ENCODE measurements around the gene ZNF569. TPM values are rescaled to one million over a fixed set of nuclear protein-coding genes. Genes with fewer than 3 reads are reported as not detected.
A peak's percentile ranks its signal among the peaks of the same experiment; 100 is the strongest.

Gene ZNF569
- polyA plus RNA-seq, 1 donor (not counting 4 experiments of a cell fraction or from before 2014, with no cell fraction given): 2.9 TPM

GRCh38 chr19:37484406-37485168 is 17.3 kb upstream of the ZNF569 start:
- peaks cover 0 to 8% of the 10 kb centered on the region in 2 experiments for H3K36me3 ChIP-seq (ENCODE audit: control insufficient read depth in 2 of 2, extremely low read depth in 1 of 2, insufficient read depth in 2 of 2, low read length in 2 of 2)

DNA sequence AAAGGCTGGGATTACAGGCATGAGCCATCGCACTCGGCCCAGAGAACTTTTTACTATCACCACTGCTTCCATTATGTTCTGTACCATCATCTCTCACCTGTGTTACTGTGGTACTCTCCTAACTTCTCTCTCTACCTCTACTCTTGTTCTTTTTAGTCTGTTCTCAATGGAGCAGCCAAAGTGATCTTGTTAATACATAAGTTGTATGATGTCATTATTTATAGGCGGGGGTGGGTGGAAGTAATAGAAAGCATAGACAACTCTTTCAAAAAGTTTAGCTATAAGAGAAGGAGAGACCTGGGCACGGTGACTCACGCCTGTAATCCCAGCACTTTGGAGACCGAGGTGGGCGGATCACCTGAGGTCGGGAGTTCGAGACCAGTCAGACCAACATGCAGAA is 4.9 kb upstream of the ZNF569 start:
- TF ChIP-seq EZH2 (IDR thresholded peaks at IDR 0.05; ENCODE audit: low read length): no peak
- TF ChIP-seq, protein P1, sequence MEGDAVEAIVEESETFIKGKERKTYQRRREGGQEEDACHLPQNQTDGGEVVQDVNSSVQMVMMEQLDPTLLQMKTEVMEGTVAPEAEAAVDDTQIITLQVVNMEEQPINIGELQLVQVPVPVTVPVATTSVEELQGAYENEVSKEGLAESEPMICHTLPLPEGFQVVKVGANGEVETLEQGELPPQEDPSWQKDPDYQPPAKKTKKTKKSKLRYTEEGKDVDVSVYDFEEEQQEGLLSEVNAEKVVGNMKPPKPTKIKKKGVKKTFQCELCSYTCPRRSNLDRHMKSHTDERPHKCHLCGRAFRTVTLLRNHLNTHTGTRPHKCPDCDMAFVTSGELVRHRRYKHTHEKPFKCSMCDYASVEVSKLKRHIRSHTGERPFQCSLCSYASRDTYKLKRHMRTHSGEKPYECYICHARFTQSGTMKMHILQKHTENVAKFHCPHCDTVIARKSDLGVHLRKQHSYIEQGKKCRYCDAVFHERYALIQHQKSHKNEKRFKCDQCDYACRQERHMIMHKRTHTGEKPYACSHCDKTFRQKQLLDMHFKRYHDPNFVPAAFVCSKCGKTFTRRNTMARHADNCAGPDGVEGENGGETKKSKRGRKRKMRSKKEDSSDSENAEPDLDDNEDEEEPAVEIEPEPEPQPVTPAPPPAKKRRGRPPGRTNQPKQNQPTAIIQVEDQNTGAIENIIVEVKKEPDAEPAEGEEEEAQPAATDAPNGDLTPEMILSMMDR (optimal IDR thresholded peaks at IDR 0.05 in 1 of 3, IDR thresholded peaks at IDR 0.05 in 1 of 3, conservative IDR thresholded peaks at IDR 0.05 in 1 of 3; ENCODE audit: extremely low read depth in 1 of 3, insufficient read depth in 2 of 3, low read length in 3 of 3): no peak
- Histone ChIP-seq H3K36me3 (ENCODE audit: control insufficient read depth in 2 of 2, extremely low read depth in 1 of 2, insufficient read depth in 2 of 2, low read length in 2 of 2) (peaks cover 0 to 10% of the 10 kb centered on the region in 2 experiments), H3K9me1 (ENCODE audit: control insufficient read depth, extremely low read depth, insufficient read depth, low read length) (no peaks in the 10 kb centered on the region), H3K4me2 (ENCODE audit: control insufficient read depth, extremely low read depth, insufficient read depth, low read depth, low read length) (no peak overlapping the region), H3K4me1 (ENCODE audit: control insufficient read depth, extremely low read depth, insufficient read depth, low read length) (peaks cover 6% of the 10 kb centered on the region), H3K9me3 (ENCODE audit: control insufficient read depth, low read depth, low read length) (peaks cover 3% of the 10 kb centered on the region), H3K79me2 (ENCODE audit: control insufficient read depth, insufficient read depth, low read length) (peaks cover 3% of the 10 kb centered on the region), H3K9ac (ENCODE audit: control insufficient read depth, extremely low read depth, insufficient read depth, low read length) (no peak overlapping the region), H3K27me3 (ENCODE audit: control insufficient read depth, extremely low read depth, insufficient read depth, low read length) (no peaks in the 10 kb centered on the region), H2AFZ (ENCODE audit: control insufficient read depth, low read length) (no peak overlapping the region), H3K4me3 (ENCODE audit: control insufficient read depth in 2 of 3, extremely low read depth in 1 of 3, insufficient read depth in 2 of 3, low read depth in 1 of 3, low read length in 3 of 3) (no peak overlapping the region), H3K27ac (ENCODE audit: control insufficient read depth, insufficient read depth, low read length) (no peak overlapping the region), H4K20me1 (ENCODE audit: control insufficient read depth, extremely low read depth, insufficient read depth, low read length) (no peaks in the 10 kb centered on the region)
- FAIRE-seq (no peak), DNase-seq (ENCODE audit: low read depth, low spot score) (no peak)
- dilution Hi-C loops (cut with MboI; ENCODE audit: extremely low pct_ligation_motif_present, low sequenced_read_pairs): no loop called here

More at GRCh38 chr19:37484406-37485168, 17.3 kb upstream of the ZNF569 start:
- dilution Hi-C loops (cut with MboI; ENCODE audit: extremely low pct_ligation_motif_present, low sequenced_read_pairs): no loop called here
- TF ChIP-seq, protein P1 (optimal IDR thresholded peaks at IDR 0.05 in 1 of 3, IDR thresholded peaks at IDR 0.05 in 1 of 3, conservative IDR thresholded peaks at IDR 0.05 in 1 of 3; ENCODE audit: extremely low read depth in 1 of 3, insufficient read depth in 2 of 3, low read length in 3 of 3): no peak
- no peak for TF ChIP-seq EZH2 (IDR thresholded peaks at IDR 0.05; ENCODE audit: low read length)
- no peak for DNase-seq (ENCODE audit: low read depth, low spot score)
- Histone ChIP-seq H3K9me3 (ENCODE audit: control insufficient read depth, low read depth, low read length) (peaks cover 26% of the 10 kb centered on the region), H3K79me2 (ENCODE audit: control insufficient read depth, insufficient read depth, low read length) (no peaks in the 10 kb centered on the region), H3K4me3 (ENCODE audit: control insufficient read depth in 2 of 3, extremely low read depth in 1 of 3, insufficient read depth in 2 of 3, low read depth in 1 of 3, low read length in 3 of 3) (no peak overlapping the region), H3K9ac (ENCODE audit: control insufficient read depth, extremely low read depth, insufficient read depth, low read length) (no peak overlapping the region), H2AFZ (ENCODE audit: control insufficient read depth, low read length) (no peak overlapping the region), H3K4me2 (ENCODE audit: control insufficient read depth, extremely low read depth, insufficient read depth, low read depth, low read length) (no peak overlapping the region), H3K27me3 (ENCODE audit: control insufficient read depth, extremely low read depth, insufficient read depth, low read length) (no peaks in the 10 kb centered on the region), H3K9me1 (ENCODE audit: control insufficient read depth, extremely low read depth, insufficient read depth, low read length) (no peaks in the 10 kb centered on the region), H3K27ac (ENCODE audit: control insufficient read depth, insufficient read depth, low read length) (no peak overlapping the region), H3K4me1 (ENCODE audit: control insufficient read depth, extremely low read depth, insufficient read depth, low read length) (no peaks in the 10 kb centered on the region), H4K20me1 (ENCODE audit: control insufficient read depth, extremely low read depth, insufficient read depth, low read length) (no peaks in the 10 kb centered on the region)
- FAIRE-seq: peak; percentile 17

All from keratinocyte (primary cell).